GM18508 (cell line): Measurements from ENCODE around the gene FRRS1.
"Not testable (repeated sequence)": the region's sequence is repeated elsewhere in the genome, so short reads cannot be mapped to it uniquely, and the experiment has no call there.

Experiments used
- ATAC-seq: cut with Tn5 transposase; IDR thresholded peaks from one replicate; pipeline ENCODE4 v1.9.1; 2021; ENCODE audit warnings: moderate number of reproducible peaks; ENCODE audit not compliant: insufficient read depth, unreplicated experiment

Gene FRRS1

GRCh38 chr1:99766378-99766800 is at the start of gene FRRS1:
TSS of gene FRRS1 (minus strand) at chr1:99766635. CDS start at chr1:99748768, 17,867 bp downstream.
- peak; percentile 86 for ATAC-seq

- ATAC-seq: no peak
Observed at GRCh38 chr1:99814373-99814900, 48.0 kb upstream of the FRRS1 start.

GRCh38 chr1:99811747-99812146 is 45.3 kb upstream of the FRRS1 start:
- ATAC-seq: no peak

- ATAC-seq: no peak
Observed at GRCh38 chr1:99811075-99811474, 44.6 kb upstream of the FRRS1 start.

- peak; percentile 75 for ATAC-seq
Observed at GRCh38 chr1:99808391-99809115, 42.1 kb upstream of the FRRS1 start.

GRCh38 chr1:99806882-99807281 is 40.4 kb upstream of the FRRS1 start:
- ATAC-seq: no peak

GRCh38 chr1:99801584-99801983 is 35.1 kb upstream of the FRRS1 start:
- no peak for ATAC-seq

- not testable (repeated sequence) for ATAC-seq
Observed at GRCh38 chr1:99793861-99794260, 27.4 kb upstream of the FRRS1 start.

GRCh38 chr1:99789715-99790114 is 23.3 kb upstream of the FRRS1 start:
- ATAC-seq: no peak

GRCh38 chr1:99788896-99789295 is 22.5 kb upstream of the FRRS1 start:
- ATAC-seq: no peak

GRCh38 chr1:99786751-99787501 is 20.5 kb upstream of the FRRS1 start:
- peak; percentile 73 for ATAC-seq

- ATAC-seq: no peak
Observed at GRCh38 chr1:99784809-99785255, 18.4 kb upstream of the FRRS1 start.

- no peak for ATAC-seq
Observed at GRCh38 chr1:99784143-99784542, 17.7 kb upstream of the FRRS1 start.

GRCh38 chr1:99782920-99783319 is 16.5 kb upstream of the FRRS1 start:
- ATAC-seq: no peak

GRCh38 chr1:99782397-99782796 is 16.0 kb upstream of the FRRS1 start:
- ATAC-seq: no peak

GRCh38 chr1:99781798-99782197 is 15.4 kb upstream of the FRRS1 start:
- no peak for ATAC-seq

- no peak for ATAC-seq
Observed at GRCh38 chr1:99777752-99778151, 11.3 kb upstream of the FRRS1 start.

GRCh38 chr1:99776120-99776519 is 9.7 kb upstream of the FRRS1 start:
- ATAC-seq: no peak

GRCh38 chr1:99772809-99773208 is 6.4 kb upstream of the FRRS1 start:
- no peak for ATAC-seq

- ATAC-seq: no peak
Observed at GRCh38 chr1:99771513-99771918, 5.1 kb upstream of the FRRS1 start.

GRCh38 chr1:99768524-99769245 is 2.2 kb upstream of the FRRS1 start:
- ATAC-seq: no peak
